HCEC 1CT (cell line): ENCODE results near the gene RTRAF.

Source experiments
- DNase-seq: peaks from one replicate; pipeline ENCODE4 v3.0.0-alpha.2; 2017

The RTRAF gene

GRCh38 chr14:52051871-52052270, 62.5 kb downstream of the RTRAF start:
- peak; percentile 69 for DNase-seq

- peak; percentile 80 for DNase-seq
These were observed 63.1 kb downstream of the RTRAF start for GRCh38 chr14:52052288-52052943.

GRCh38 chr14:52053044-52053443, 63.7 kb downstream of the RTRAF start:
- DNase-seq, result no peak

- DNase-seq, result no peak
These were observed 65.3 kb downstream of the RTRAF start for GRCh38 chr14:52054678-52055077.

- peak; percentile 29 for DNase-seq
These were observed 65.8 kb downstream of the RTRAF start for GRCh38 chr14:52055167-52055566.

GRCh38 chr14:52058341-52058740, 69.0 kb downstream of the RTRAF start:
- DNase-seq, result no peak

- no peak for DNase-seq
These were observed 70.3 kb downstream of the RTRAF start for GRCh38 chr14:52059649-52060048.

- no peak for DNase-seq
These were observed 70.7 kb downstream of the RTRAF start for GRCh38 chr14:52060080-52060479.
